Astrocyte (in vitro differentiated cells and primary cell): ENCODE results near the gene C10orf90.

ENCODE experiments used
- CTCF ChIP-seq: IDR thresholded peaks from 2 replicates; pipeline ENCODE4 v1.5.1; 2011; ENCODE audit warnings: low read depth, mild to moderate bottlenecking, inconsistent platforms, low read length, moderate library complexity; ENCODE audit not compliant: insufficient read depth
- EZH2 ChIP-seq: IDR thresholded peaks from 2 replicates; pipeline ENCODE4 v1.6.1; 2012; ENCODE audit warnings: mild to moderate bottlenecking, low read length, inconsistent platforms; ENCODE audit not compliant: insufficient read depth

- no peak for TF ChIP-seq CTCF
- no peak for TF ChIP-seq EZH2
Observed at GRCh38 chr10:126392469-126392868, 278.0 kb downstream of the C10orf90 start.
